WTC11 (cell line): ENCODE results near the gene NUP58. TPM values are rescaled to one million over a fixed set of nuclear protein-coding genes. Genes with fewer than 3 reads are reported as not detected.
A peak's percentile ranks its signal among the peaks of the same experiment; 100 is the strongest.

Experiments used
- ATAC-seq: fragments of 200-7000 bp; cut with Tn5 transposase; 2 replicates; pipeline ENCODE4 v1.10.0; 2021; ENCODE audit warnings: mild to moderate bottlenecking, moderate library complexity
- CTCF ChIA-PET: fragments of 300-600 bp; sonication (Branson Sonifier 250); formaldehyde crosslinking; loops from one replicate; lab custom pipeline; 2021; ENCODE audit warnings: antibody characterized with exemption; lab: Charles Lee
- POLR2A ChIA-PET: fragments of 350-600 bp; sonication (Branson Sonifier 250); formaldehyde crosslinking; loops from one replicate; lab custom pipeline; 2021; ENCODE audit warnings: antibody characterized with exemption; lab: Charles Lee
- DNase-seq: peaks from one replicate; pipeline ENCODE4 v3.0.0; 2021; ENCODE audit warnings: low spot score
- H3K27ac Mint-ChIP-seq: 2 replicates; pipeline ENCODE4 v1.8.0; 2021; ENCODE audit warnings: mixed read lengths
- H3K27me3 Mint-ChIP-seq: 2 replicates; pipeline ENCODE4 v1.8.0; 2021; ENCODE audit warnings: low read depth, mild to moderate bottlenecking, moderate library complexity, mixed read lengths
- H3K36me3 Mint-ChIP-seq: 2 replicates; pipeline ENCODE4 v1.8.0; 2021; ENCODE audit warnings: mixed read lengths
- H3K4me1 Mint-ChIP-seq: 2 replicates; pipeline ENCODE4 v1.8.0; 2022; ENCODE audit warnings: mixed read lengths
- H3K4me3 Mint-ChIP-seq: 2 replicates; pipeline ENCODE4 v1.8.0; 2021; ENCODE audit warnings: mild to moderate bottlenecking, moderate library complexity, mixed read lengths
- H3K9me3 Mint-ChIP-seq: 2 replicates; pipeline ENCODE4 v1.8.0; 2021; ENCODE audit warnings: mixed read lengths
- ATF1 ChIP-seq: sonication (generic); formaldehyde crosslinking; IDR thresholded peaks from 2 replicates; pipeline ENCODE4 v1.8.1; 2023; ENCODE audit warnings: mild to moderate bottlenecking, moderate library complexity, missing genetic modification reagents
- ATF6 ChIP-seq: sonication (generic); formaldehyde crosslinking; IDR thresholded peaks from 2 replicates; pipeline ENCODE4 v1.8.1; 2023; ENCODE audit warnings: mild to moderate bottlenecking, missing genetic modification reagents
- CBFB ChIP-seq: sonication (generic); formaldehyde crosslinking; IDR thresholded peaks from 2 replicates; pipeline ENCODE4 v1.8.1; 2022; ENCODE audit warnings: mild to moderate bottlenecking, low read depth, missing genetic modification reagents
- CTCF ChIP-seq: fragments of 200-600 bp; IDR thresholded peaks from 2 replicates; pipeline ENCODE4 v1.8.0; 2022; ENCODE audit warnings: antibody characterized with exemption
- E2F1 ChIP-seq: sonication (generic); formaldehyde crosslinking; IDR thresholded peaks from 2 replicates; pipeline ENCODE4 v1.8.0; 2022; ENCODE audit warnings: mild to moderate bottlenecking, missing genetic modification reagents
- ELF4 ChIP-seq: sonication (generic); formaldehyde crosslinking; IDR thresholded peaks from 2 replicates; pipeline ENCODE4 v1.8.1; 2022; ENCODE audit warnings: low read depth, mild to moderate bottlenecking, moderate library complexity, missing genetic modification reagents
- FOXJ3 ChIP-seq: sonication (generic); formaldehyde crosslinking; IDR thresholded peaks from 2 replicates; pipeline ENCODE4 v1.9.0; 2021; ENCODE audit warnings: missing genetic modification reagents, mild to moderate bottlenecking, borderline replicate concordance
- FOXP4 ChIP-seq: sonication (generic); formaldehyde crosslinking; IDR thresholded peaks from 2 replicates; pipeline ENCODE4 v1.8.0; 2022; ENCODE audit warnings: mild to moderate bottlenecking, missing genetic modification reagents
- MXD4 ChIP-seq: fragments of 250-450 bp; sonication (Bioruptor Pico); IDR thresholded peaks from 2 replicates; pipeline ENCODE4 v1.8.0; 2021; ENCODE audit warnings: mild to moderate bottlenecking, moderate library complexity, borderline replicate concordance
- MYBL2 ChIP-seq: sonication (generic); formaldehyde crosslinking; IDR thresholded peaks from 2 replicates; pipeline ENCODE4 v1.8.1; 2023; ENCODE audit warnings: mild to moderate bottlenecking, moderate library complexity, missing genetic modification reagents
- NFE2L1 ChIP-seq: sonication (generic); formaldehyde crosslinking; IDR thresholded peaks from 2 replicates; pipeline ENCODE4 v1.8.1; 2023; ENCODE audit warnings: missing genetic modification reagents
- NR3C1 ChIP-seq: sonication (generic); formaldehyde crosslinking; conservative IDR thresholded peaks from 2 replicates; pipeline ENCODE4 v1.8.1; 2023; ENCODE audit warnings: low read depth, mild to moderate bottlenecking, missing genetic modification reagents
- OVOL2 ChIP-seq: fragments of 250-450 bp; sonication (Bioruptor Pico); IDR thresholded peaks from 2 replicates; pipeline ENCODE4 v1.9.0; 2021; ENCODE audit warnings: mild to moderate bottlenecking, borderline replicate concordance
- SP1 ChIP-seq: sonication (generic); formaldehyde crosslinking; conservative IDR thresholded peaks from 2 replicates; pipeline ENCODE4 v1.8.1; 2022; ENCODE audit warnings: missing genetic modification reagents
- TEAD4 ChIP-seq: sonication (generic); formaldehyde crosslinking; IDR thresholded peaks from 2 replicates; pipeline ENCODE4 v1.8.0; 2022; ENCODE audit warnings: mild to moderate bottlenecking, missing genetic modification reagents
- ZMAT4 ChIP-seq: fragments of 250-450 bp; sonication (Bioruptor Pico); IDR thresholded peaks from 2 replicates; pipeline ENCODE4 v1.9.0; 2021; ENCODE audit warnings: mild to moderate bottlenecking
- ZNF416 ChIP-seq: fragments of 250-450 bp; sonication (Bioruptor Pico); IDR thresholded peaks from 2 replicates; pipeline ENCODE4 v1.9.0; 2021; ENCODE audit warnings: mild to moderate bottlenecking, inconsistent platforms
- ZNF425 ChIP-seq: fragments of 250-450 bp; sonication (Bioruptor Pico); conservative IDR thresholded peaks from 2 replicates; pipeline ENCODE4 v1.9.0; 2021; ENCODE audit warnings: mild to moderate bottlenecking
- total RNA-seq: library from RNA; stranded (reverse); gene quantifications from 3 replicates; pipeline ENCODE4 v1.2.3, GENCODE V29; 2021
- TF ChIP-seq, protein P1 (sequence below): fragments of 250-450 bp; sonication (Bioruptor Pico); IDR thresholded peaks from 2 replicates; pipeline ENCODE4 v2.1.2; 2022; ENCODE audit warnings: mild to moderate bottlenecking, moderate library complexity

The NUP58 gene
- total RNA-seq, 1 experiment from 2014 or later = 59.0 TPM

DNA sequence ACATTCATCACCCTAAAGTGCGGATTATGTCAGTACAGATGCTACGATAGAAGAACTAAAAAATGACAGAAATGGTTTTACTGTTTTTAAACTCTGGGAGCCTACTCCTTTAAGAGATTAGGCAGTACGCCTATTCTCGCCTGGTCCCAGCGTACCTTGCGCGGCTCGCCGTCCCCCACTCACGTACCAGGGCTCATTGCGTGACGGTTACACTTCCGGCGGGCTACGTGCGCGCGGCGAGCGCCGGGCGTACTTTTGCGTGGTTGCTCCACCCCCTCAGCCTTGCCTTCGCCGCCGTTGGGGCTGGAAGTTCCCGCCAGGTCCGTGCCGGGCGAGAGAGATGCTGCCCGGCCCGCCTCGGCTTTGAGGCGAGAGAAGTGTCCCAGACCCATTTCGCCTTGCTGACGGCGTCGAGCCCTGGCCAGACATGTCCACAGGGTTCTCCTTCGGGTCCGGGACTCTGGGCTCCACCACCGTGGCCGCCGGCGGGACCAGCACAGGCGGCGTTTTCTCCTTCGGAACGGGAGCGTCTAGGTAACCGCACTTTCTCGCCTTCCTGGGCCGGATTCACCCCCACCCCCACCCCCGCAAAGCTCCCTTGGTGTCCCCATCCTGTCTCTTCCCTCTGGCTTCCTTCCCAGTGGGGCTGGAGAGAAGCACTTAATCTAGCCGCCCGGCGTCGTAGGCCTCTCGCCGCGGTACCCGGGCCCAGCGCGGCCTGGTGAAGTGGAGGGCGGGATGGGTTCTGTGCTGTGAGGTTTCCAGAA, at the start of gene NUP58 (continued):
- TF ChIP-seq TEAD4 (CRISPR knock-in tag) (0 out of 2 replicates have a peak, but pooled peaks have one; percentile 38), NFE2L1 (CRISPR knock-in tag) (peak; percentile 89), ZNF425 (CRISPR knock-in tag) (no peak), NR3C1 (CRISPR knock-in tag) (no peak), ATF1 (CRISPR knock-in tag) (0 out of 2 replicates have a peak, but pooled peaks have one; percentile 40)
- TF ChIP-seq, protein P1, sequence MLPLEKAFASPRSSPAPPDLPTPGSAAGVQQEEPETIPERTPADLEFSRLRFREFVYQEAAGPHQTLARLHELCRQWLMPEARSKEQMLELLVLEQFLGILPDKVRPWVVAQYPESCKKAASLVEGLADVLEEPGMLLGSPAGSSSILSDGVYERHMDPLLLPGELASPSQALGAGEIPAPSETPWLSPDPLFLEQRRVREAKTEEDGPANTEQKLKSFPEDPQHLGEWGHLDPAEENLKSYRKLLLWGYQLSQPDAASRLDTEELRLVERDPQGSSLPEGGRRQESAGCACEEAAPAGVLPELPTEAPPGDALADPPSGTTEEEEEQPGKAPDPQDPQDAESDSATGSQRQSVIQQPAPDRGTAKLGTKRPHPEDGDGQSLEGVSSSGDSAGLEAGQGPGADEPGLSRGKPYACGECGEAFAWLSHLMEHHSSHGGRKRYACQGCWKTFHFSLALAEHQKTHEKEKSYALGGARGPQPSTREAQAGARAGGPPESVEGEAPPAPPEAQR (CRISPR knock-in tag) = no peak
- TF ChIP-seq, all 79 proteins: peak for 30

- no peaks in the 10 kb centered on the region for H3K9me3 Mint-ChIP-seq
- POLR2A ChIA-PET = no interaction called here
- no peak for ATAC-seq
- DNase-seq = no peak
- H3K27me3 Mint-ChIP-seq = no peaks in the 10 kb centered on the region
- H3K27ac Mint-ChIP-seq = 0 out of 2 replicates have a peak overlapping the region, but pooled peaks have one; percentile 1
- CTCF ChIA-PET = no interaction called here
- no peak overlapping the region for H3K4me3 Mint-ChIP-seq
- TF ChIP-seq FOXJ3 (CRISPR knock-in tag) (no peak), CTCF (no peak), ZNF416 (CRISPR knock-in tag) (no peak)
- H3K4me1 Mint-ChIP-seq = peaks cover 2% of the 10 kb centered on the region; the same call in 1 of the 2 replicates
- H3K36me3 Mint-ChIP-seq = peaks cover 6% of the 10 kb centered on the region
These were observed 49.2 kb upstream of the NUP58 start for GRCh38 chr13:25252225-25252624.

- CTCF ChIA-PET = interaction anchor here (0.9 to 1.1 kb wide), 2 partner anchors 74 to 138 kb away, joined by 3 read pairs; no protein-coding TSS in a partner anchor
- TF ChIP-seq FOXJ3 (CRISPR knock-in tag) (no peak), ATF6 (CRISPR knock-in tag) (no peak), ZMAT4 (CRISPR knock-in tag) (no peak), OVOL2 (CRISPR knock-in tag) (no peak), CBFB (no peak), E2F1 (no peak), SP1 (CRISPR knock-in tag) (no peak), MXD4 (CRISPR knock-in tag) (no peak), MYBL2 (no peak), ELF4 (CRISPR knock-in tag) (no peak), FOXP4 (CRISPR knock-in tag) (no peak), NFE2L1 (CRISPR knock-in tag) (no peak)
- H3K27me3 Mint-ChIP-seq = no peaks in the 10 kb centered on the region
- DNase-seq = no peak
- H3K9me3 Mint-ChIP-seq = no peaks in the 10 kb centered on the region
- ATAC-seq = no peak
- H3K27ac Mint-ChIP-seq = no peak overlapping the region
- no peak overlapping the region for H3K4me3 Mint-ChIP-seq
- peaks cover 10% of the 10 kb centered on the region for H3K36me3 Mint-ChIP-seq
- POLR2A ChIA-PET = no interaction called here
- H3K4me1 Mint-ChIP-seq = peaks cover 2% of the 10 kb centered on the region; the same call in 1 of the 2 replicates
These were observed 48.7 kb upstream of the NUP58 start for GRCh38 chr13:25252752-25253151.
